HG03520 (cell line): Measurements from ENCODE around the gene HDAC7.
"Not testable (repeated sequence)": the region's sequence is repeated elsewhere in the genome, so short reads cannot be mapped to it uniquely, and the experiment has no call there.

Source experiments
- ATAC-seq: cut with Tn5 transposase; IDR thresholded peaks from one replicate; pipeline ENCODE4 v1.9.1; 2021; ENCODE audit warnings: mild to moderate bottlenecking, moderate library complexity; ENCODE audit not compliant: unreplicated experiment

The HDAC7 gene

GRCh38 chr12:47850153-47851084 is 30.7 kb upstream of the HDAC7 start:
- ATAC-seq: no peak

GRCh38 chr12:47849261-47849660 is 29.6 kb upstream of the HDAC7 start:
- no peak for ATAC-seq

- no peak for ATAC-seq
Observed at GRCh38 chr12:47848853-47849252, 29.1 kb upstream of the HDAC7 start.

- ATAC-seq: no peak
Observed at GRCh38 chr12:47846294-47846996, 26.7 kb upstream of the HDAC7 start.

- no peak for ATAC-seq
Observed at GRCh38 chr12:47845081-47845480, 25.4 kb upstream of the HDAC7 start.

GRCh38 chr12:47844264-47845019 is 24.7 kb upstream of the HDAC7 start:
- no peak for ATAC-seq

- no peak for ATAC-seq
Observed at GRCh38 chr12:47843226-47843980, 23.7 kb upstream of the HDAC7 start.

- ATAC-seq: not testable (repeated sequence)
Observed at GRCh38 chr12:47842543-47842942, 22.8 kb upstream of the HDAC7 start.

GRCh38 chr12:47841910-47842309 is 22.2 kb upstream of the HDAC7 start:
- ATAC-seq: no peak

GRCh38 chr12:47841501-47841900 is 21.8 kb upstream of the HDAC7 start:
- no peak for ATAC-seq

GRCh38 chr12:47840571-47840970 is 20.9 kb upstream of the HDAC7 start:
- ATAC-seq: no peak

- ATAC-seq: no peak
Observed at GRCh38 chr12:47839214-47839876, 19.6 kb upstream of the HDAC7 start.

- no peak for ATAC-seq
Observed at GRCh38 chr12:47838286-47838931, 18.7 kb upstream of the HDAC7 start.

GRCh38 chr12:47837190-47838171 is 17.8 kb upstream of the HDAC7 start:
- ATAC-seq: no peak

- ATAC-seq: no peak
Observed at GRCh38 chr12:47835831-47836155, 16.1 kb upstream of the HDAC7 start.

GRCh38 chr12:47835006-47835830 is 15.5 kb upstream of the HDAC7 start:
- no peak for ATAC-seq

GRCh38 chr12:47834199-47834903 is 14.6 kb upstream of the HDAC7 start:
- ATAC-seq: no peak
